Umbilical cord (tissue), 2 donors: ENCODE measurements around the gene HAGHL. TPM values are rescaled to one million over a fixed set of nuclear protein-coding genes. Genes with fewer than 3 reads are reported as not detected.

ENCODE experiments used
- DNase-seq: peaks from one replicate; pipeline ENCODE4 v3.0.0-alpha.2; 2015; ENCODE audit warnings: low spot score
- total RNA-seq: library from RNA; depleted of rRNA; stranded (reverse); fragments of >200 nt; gene quantifications from one replicate; pipeline ENCODE4 v1.2.3, GENCODE V29; 2014; ENCODE audit warnings: low replicate concordance; ENCODE audit not compliant: insufficient read depth

HAGHL gene
- total RNA-seq, 1 donor from 2014 or later, result 7.5 TPM

GRCh38 chr16:754656-755055 is 27.8 kb downstream of the HAGHL start:
- no peak for DNase-seq

- DNase-seq, result no peak
Measured at GRCh38 chr16:756428-756827, 29.5 kb downstream of the HAGHL start.

GRCh38 chr16:759110-759910 is 32.4 kb downstream of the HAGHL start:
- DNase-seq, result peak; percentile 58

- DNase-seq, result no peak
Measured at GRCh38 chr16:760065-760464, 33.2 kb downstream of the HAGHL start.

GRCh38 chr16:760545-761343 is 33.8 kb downstream of the HAGHL start, which contains the start of gene MSLN:
Gene MSLN (plus strand): TSS chr16:760734. CDS start chr16:762681, 1,947 bp downstream.
- no peak for DNase-seq

GRCh38 chr16:761625-762513 is 35.0 kb downstream of the HAGHL start:
- no peak for DNase-seq

- DNase-seq, result no peak
Measured at GRCh38 chr16:762595-763268, 35.8 kb downstream of the HAGHL start.

GRCh38 chr16:763369-764183 is 36.7 kb downstream of the HAGHL start:
- DNase-seq, result no peak

GRCh38 chr16:764184-764750 is 37.4 kb downstream of the HAGHL start:
- DNase-seq, result no peak

- DNase-seq, result no peak
Measured at GRCh38 chr16:764848-765487, 38.1 kb downstream of the HAGHL start.

GRCh38 chr16:765488-765865 is 38.6 kb downstream of the HAGHL start:
- no peak for DNase-seq

GRCh38 chr16:766008-766819 is 39.3 kb downstream of the HAGHL start:
- no peak for DNase-seq

- DNase-seq, result no peak
Measured at GRCh38 chr16:766820-767640, 40.1 kb downstream of the HAGHL start.

GRCh38 chr16:767743-768235 is 40.9 kb downstream of the HAGHL start:
- no peak for DNase-seq

- DNase-seq, result no peak
Measured at GRCh38 chr16:768428-768827, 41.5 kb downstream of the HAGHL start.

GRCh38 chr16:769184-769784 is 42.4 kb downstream of the HAGHL start:
- DNase-seq, result no peak

- no peak for DNase-seq
Measured at GRCh38 chr16:769934-770333, 43.0 kb downstream of the HAGHL start.
